GM12801 (cell line): ENCODE results near the gene ACAP1.

Source experiments
- TF ChIP-seq, protein P1 (sequence below): IDR thresholded peaks from one replicate; pipeline ENCODE4 v1.5.1; 2011; ENCODE audit warnings: control low read depth; ENCODE audit not compliant: insufficient read length; ENCODE audit errors: extremely low read depth

ACAP1 gene

DNA sequence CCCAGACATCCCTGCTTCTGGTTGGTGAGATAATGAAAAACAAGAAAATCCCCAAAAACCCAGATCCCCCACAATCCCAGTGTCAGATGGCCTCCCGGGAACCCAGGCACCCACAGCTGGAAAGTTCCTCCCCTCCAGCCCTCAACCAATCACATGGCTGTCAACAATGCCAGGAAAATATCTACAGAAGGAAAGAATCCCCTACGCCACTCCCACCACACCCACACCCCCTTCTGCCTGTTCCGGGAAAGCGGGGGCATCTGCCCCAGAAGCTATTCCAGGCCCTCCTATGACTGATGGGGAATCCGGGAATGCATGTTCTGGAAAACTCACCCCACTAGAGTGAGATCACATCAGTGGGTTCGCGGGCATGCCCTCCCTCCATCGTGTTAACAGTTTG lies 20.4 kb downstream of the ACAP1 start:
- TF ChIP-seq, protein P1, sequence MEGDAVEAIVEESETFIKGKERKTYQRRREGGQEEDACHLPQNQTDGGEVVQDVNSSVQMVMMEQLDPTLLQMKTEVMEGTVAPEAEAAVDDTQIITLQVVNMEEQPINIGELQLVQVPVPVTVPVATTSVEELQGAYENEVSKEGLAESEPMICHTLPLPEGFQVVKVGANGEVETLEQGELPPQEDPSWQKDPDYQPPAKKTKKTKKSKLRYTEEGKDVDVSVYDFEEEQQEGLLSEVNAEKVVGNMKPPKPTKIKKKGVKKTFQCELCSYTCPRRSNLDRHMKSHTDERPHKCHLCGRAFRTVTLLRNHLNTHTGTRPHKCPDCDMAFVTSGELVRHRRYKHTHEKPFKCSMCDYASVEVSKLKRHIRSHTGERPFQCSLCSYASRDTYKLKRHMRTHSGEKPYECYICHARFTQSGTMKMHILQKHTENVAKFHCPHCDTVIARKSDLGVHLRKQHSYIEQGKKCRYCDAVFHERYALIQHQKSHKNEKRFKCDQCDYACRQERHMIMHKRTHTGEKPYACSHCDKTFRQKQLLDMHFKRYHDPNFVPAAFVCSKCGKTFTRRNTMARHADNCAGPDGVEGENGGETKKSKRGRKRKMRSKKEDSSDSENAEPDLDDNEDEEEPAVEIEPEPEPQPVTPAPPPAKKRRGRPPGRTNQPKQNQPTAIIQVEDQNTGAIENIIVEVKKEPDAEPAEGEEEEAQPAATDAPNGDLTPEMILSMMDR: no peak

DNA sequence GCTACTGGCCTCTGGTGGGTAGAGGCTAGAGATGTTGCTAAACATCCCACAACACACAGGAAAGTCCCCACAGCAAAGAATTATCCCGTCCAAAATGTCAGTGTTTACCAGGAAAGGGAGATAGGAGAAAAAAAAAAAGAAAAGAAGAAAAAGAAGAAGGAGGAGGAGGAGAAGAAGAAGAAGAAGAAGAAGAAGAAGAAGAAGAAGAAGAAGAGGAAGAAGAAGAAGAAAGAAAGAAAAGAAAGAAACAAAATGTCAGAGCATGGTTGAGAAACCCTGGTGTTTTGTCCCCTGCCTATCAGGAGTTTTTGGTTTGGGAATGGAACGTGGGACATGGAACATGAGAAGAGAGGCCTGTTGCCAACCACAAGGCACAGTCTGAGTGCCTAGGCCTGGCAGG lies 21.1 kb downstream of the ACAP1 start:
- TF ChIP-seq, protein P1: no peak

DNA sequence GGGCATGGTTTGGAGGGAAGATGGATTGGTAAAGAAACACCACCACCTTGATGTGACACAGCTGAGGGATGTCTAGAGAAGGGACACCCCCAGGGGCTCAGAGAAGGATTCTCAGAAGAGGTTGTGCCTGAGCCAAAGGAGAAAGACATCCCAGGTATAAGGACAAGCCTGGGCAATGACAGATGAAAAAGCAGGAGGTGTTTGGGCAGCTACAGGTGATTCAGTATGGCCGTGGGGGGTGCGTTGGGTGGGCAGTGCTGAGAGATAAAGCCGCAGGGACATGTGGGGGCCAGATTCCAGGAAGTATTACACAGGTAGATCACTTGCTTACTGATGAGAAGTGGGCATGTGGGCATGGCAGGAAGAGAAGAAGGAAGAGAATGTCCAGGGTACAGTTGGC lies 25.6 kb downstream of the ACAP1 start:
- TF ChIP-seq, protein P1: no peak

DNA sequence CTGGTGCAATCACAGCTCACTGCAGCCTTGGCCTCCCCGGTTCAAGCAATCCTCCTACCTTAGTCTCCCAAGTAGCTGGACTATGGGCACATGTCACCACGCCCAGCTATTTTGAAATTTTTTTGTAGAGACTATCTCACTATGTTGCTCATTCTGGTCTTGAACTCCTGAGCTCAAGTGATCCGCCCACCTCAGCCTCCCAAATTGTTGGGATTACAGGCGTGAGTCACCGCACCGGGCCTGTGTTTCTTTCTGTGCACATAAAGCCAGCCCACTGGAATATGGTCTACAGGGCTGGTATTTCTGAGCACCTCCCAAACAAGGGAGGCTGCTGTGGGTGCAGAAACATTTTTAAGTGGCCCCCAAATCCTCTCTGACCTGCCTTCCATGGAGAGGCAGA lies 27.0 kb downstream of the ACAP1 start:
- TF ChIP-seq, protein P1: no peak

DNA sequence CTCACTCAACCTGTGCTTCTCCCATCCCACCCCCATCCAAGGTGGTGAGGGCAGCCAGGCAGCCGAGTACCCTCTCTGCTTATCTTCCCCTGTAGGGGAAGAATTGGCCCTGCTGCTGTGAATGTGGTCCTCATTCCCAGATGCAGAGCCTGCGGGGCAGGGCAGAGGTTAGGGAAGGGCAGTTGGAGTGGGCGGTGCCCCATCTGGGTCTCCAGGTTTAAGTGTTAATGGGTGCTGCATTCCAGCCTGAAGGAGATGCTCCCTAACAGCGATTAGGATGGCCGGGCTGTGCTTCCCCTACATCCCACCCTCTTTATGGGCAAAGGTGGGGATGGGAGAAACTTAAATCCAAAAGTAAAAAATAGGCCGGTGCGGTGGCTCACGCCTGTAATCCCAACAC lies 30.8 kb downstream of the ACAP1 start:
- TF ChIP-seq, protein P1: no peak

DNA sequence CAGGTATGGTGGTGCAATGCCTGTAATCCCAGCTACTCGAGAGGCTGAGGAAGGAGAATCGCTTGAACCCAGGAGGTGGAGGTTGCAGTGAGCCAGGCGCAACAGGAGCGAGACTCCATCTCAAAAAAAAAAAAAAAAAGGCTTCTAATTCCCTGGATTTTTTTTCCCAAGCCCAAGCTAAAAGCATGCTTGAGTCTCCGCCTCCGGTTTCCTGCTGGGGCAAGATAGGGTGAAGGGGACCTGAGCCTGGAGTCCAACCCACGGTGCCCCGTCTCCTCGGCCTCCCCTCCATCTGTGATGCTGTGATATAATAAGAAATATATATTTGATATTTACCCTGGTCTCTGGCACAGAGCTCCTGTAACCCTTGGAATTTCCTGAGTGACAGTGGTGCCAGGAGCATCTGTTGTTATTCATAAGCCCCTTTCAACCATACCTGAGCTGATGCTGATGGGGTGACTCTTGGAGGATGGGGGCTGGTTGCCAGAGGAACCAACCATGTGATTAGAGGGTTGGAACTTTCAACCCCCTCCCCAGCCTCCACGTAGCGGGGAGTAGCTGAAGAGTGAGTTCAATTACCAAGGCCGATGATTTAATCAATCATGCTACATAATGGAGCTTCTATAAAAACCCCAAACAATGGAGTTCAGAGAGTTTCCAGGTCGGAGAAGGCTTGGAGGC lies 31.7 kb downstream of the ACAP1 start:
- TF ChIP-seq, protein P1: no peak

DNA sequence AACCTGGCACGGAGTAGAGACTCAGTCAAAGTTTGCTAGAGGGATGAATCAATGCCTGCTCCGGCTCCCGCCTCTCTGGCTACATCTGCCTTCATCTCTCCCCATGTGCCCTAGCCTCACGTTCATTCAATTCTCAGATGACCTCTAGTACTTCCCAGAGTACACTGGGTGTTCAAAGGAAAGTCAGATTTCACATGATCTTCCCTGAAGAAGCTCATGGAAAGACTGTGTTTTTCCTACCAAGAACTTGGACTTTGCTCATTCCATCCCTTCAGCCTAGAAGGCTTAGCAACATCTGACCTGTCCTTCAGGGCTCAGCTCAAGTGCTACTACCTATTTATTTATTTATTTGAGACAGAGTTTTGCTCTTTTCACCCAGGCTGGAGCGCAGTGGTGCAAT lies 33.5 kb downstream of the ACAP1 start:
- TF ChIP-seq, protein P1: no peak

DNA sequence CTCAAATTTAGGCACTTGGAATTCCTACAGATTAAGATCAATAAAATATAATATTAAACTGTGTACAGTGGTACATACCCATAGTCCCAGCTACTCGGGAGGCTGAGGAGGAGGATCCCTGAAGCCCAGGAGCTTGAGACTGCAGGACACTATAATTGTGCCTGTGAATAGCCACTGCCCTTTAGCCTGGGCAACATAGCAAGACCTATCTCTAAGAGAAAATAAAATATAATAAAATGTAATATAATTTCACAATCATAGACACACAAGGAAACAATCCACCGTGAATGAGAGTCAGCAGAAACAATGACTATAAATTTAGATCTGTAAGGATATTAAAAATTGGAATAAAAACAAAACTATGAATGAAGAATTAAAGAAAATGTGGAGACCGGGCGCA lies 34.5 kb downstream of the ACAP1 start:
- TF ChIP-seq, protein P1: no peak
